Activated naive CD8-positive, alpha-beta T cell treated with anti-CD3 and anti-CD28 coated beads, Interleukin-2, amount 50 U/mL, for 16 hours (primary cell): ENCODE data around the gene NEK2.
"Not testable (repeated sequence)": the region's sequence is repeated elsewhere in the genome, so short reads cannot be mapped to it uniquely, and the experiment has no call there.

ENCODE experiments used
- DNase-seq: peaks from one replicate; pipeline ENCODE4 v3.0.0-alpha.2; 2020; ENCODE audit warnings: low read depth, low spot score

The NEK2 gene

GRCh38 chr1:211632808-211633523 lies 42.5 kb downstream of the NEK2 start:
- DNase-seq: no peak

- no peak for DNase-seq
Observed at GRCh38 chr1:211632117-211632807, 43.2 kb downstream of the NEK2 start.

GRCh38 chr1:211631168-211631567 lies 44.3 kb downstream of the NEK2 start:
- no peak for DNase-seq

GRCh38 chr1:211630236-211631081 lies 45.0 kb downstream of the NEK2 start:
- no peak for DNase-seq

- DNase-seq: no peak
Observed at GRCh38 chr1:211628417-211628816, 47.0 kb downstream of the NEK2 start.

- DNase-seq: no peak
Observed at GRCh38 chr1:211627259-211627658, 48.2 kb downstream of the NEK2 start.

- not testable (repeated sequence) for DNase-seq
Observed at GRCh38 chr1:211625866-211626265, 49.6 kb downstream of the NEK2 start.

- DNase-seq: no peak
Observed at GRCh38 chr1:211625040-211625439, 50.4 kb downstream of the NEK2 start.

- DNase-seq: no peak
Observed at GRCh38 chr1:211623515-211623914, 51.9 kb downstream of the NEK2 start.

GRCh38 chr1:211621447-211622198 lies 53.8 kb downstream of the NEK2 start:
- DNase-seq: no peak

GRCh38 chr1:211620097-211620496 lies 55.3 kb downstream of the NEK2 start:
- DNase-seq: no peak

- no peak for DNase-seq
Observed at GRCh38 chr1:211619033-211619996, 56.1 kb downstream of the NEK2 start.

GRCh38 chr1:211616965-211617297 lies 58.5 kb downstream of the NEK2 start:
- DNase-seq: no peak

GRCh38 chr1:211616231-211616964 lies 59.0 kb downstream of the NEK2 start:
- no peak for DNase-seq

GRCh38 chr1:211614615-211615014 lies 60.8 kb downstream of the NEK2 start:
- DNase-seq: no peak

GRCh38 chr1:211613951-211614350 lies 61.5 kb downstream of the NEK2 start:
- no peak for DNase-seq

GRCh38 chr1:211613108-211613947 lies 62.1 kb downstream of the NEK2 start:
- DNase-seq: no peak

GRCh38 chr1:211612786-211613107 lies 62.7 kb downstream of the NEK2 start:
- no peak for DNase-seq
